OCI-LY1 (cell line): ENCODE data around the gene LPCAT1.

Source experiments
- H2AFZ ChIP-seq: fragments of 200-600 bp; sonication (generic), shearing (Covaris generic); 2 replicates; pipeline ENCODE4 v1.6.0; 2014; ENCODE audit warnings: antibody characterized with exemption, mild to moderate bottlenecking, low read length
- H3F3A ChIP-seq: fragments of 200-600 bp; sonication (generic), shearing (Covaris generic); 2 replicates; pipeline ENCODE4 v1.6.0; 2014; ENCODE audit warnings: mild to moderate bottlenecking, antibody characterized with exemption, low read length, moderate library complexity; ENCODE audit not compliant: insufficient read depth
- H3K27ac ChIP-seq: fragments of 200-600 bp; sonication (generic); 2 replicates; pipeline ENCODE4 v1.5.1; 2014; ENCODE audit warnings: low read length, mixed run types, mild to moderate bottlenecking, low read depth; ENCODE audit not compliant: poor library complexity, severe bottlenecking
- H3K27me3 ChIP-seq: fragments of 200-600 bp; sonication (generic); 2 replicates; pipeline ENCODE4 v1.6.0; 2014; ENCODE audit warnings: antibody characterized with exemption, mild to moderate bottlenecking, low read length, moderate library complexity; ENCODE audit not compliant: insufficient read depth
- H3K36me3 ChIP-seq: fragments of 200-600 bp; sonication (generic); 2 replicates; pipeline ENCODE4 v1.6.1; 2014; ENCODE audit warnings: mild to moderate bottlenecking, antibody characterized with exemption, low read length, moderate library complexity, mixed read lengths; ENCODE audit not compliant: insufficient read depth
- H3K4me1 ChIP-seq: fragments of 200-600 bp; sonication (generic); 2 replicates; pipeline ENCODE4 v1.5.1; 2014; ENCODE audit warnings: mild to moderate bottlenecking, low read length, moderate library complexity; ENCODE audit not compliant: insufficient read depth, severe bottlenecking
- H3K4me2 ChIP-seq: fragments of 200-600 bp; sonication (generic), shearing (Covaris generic); 2 replicates; pipeline ENCODE4 v1.6.1; 2014; ENCODE audit warnings: low read length
- H3K4me3 ChIP-seq: fragments of 200-600 bp; sonication (generic); 2 replicates; pipeline ENCODE4 v1.5.1; 2014; ENCODE audit warnings: low read length, low read depth, mild to moderate bottlenecking, mixed read lengths; ENCODE audit not compliant: poor library complexity, severe bottlenecking
- H3K79me2 ChIP-seq: fragments of 200-600 bp; shearing (Covaris generic); 2 replicates; pipeline ENCODE4 v1.6.1; 2016; ENCODE audit warnings: mixed run types, low read length, mixed read lengths; ENCODE audit not compliant: insufficient read depth
- H3K9ac ChIP-seq: fragments of 200-600 bp; sonication (generic), shearing (Covaris generic); 2 replicates; pipeline ENCODE4 v1.6.1; 2014; ENCODE audit warnings: mild to moderate bottlenecking, low read length, mixed read lengths
- H3K9me2 ChIP-seq: fragments of 200-600 bp; sonication (generic), shearing (Covaris generic); 2 replicates; pipeline ENCODE4 v1.6.1; 2014; ENCODE audit warnings: low read depth, mild to moderate bottlenecking, low read length, mixed read lengths
- H3K9me3 ChIP-seq: fragments of 200-600 bp; shearing (Covaris generic); 2 replicates; pipeline ENCODE4 v1.6.1; 2014; ENCODE audit warnings: low read length, mixed read lengths
- H4K20me1 ChIP-seq: fragments of 200-600 bp; sonication (generic), shearing (Covaris generic); 2 replicates; pipeline ENCODE4 v1.6.0; 2016; ENCODE audit warnings: mild to moderate bottlenecking, low read length; ENCODE audit not compliant: insufficient read depth
- CTCF ChIP-seq: fragments of 200-600 bp; sonication (generic), shearing (Covaris generic); IDR thresholded peaks from 2 replicates; pipeline ENCODE4 v1.5.1; 2017; ENCODE audit warnings: mild to moderate bottlenecking, antibody characterized with exemption, low read length, moderate library complexity, mixed read lengths
- EZH2 ChIP-seq: fragments of 200-600 bp; sonication (generic), shearing (Covaris generic); IDR thresholded peaks from 2 replicates; pipeline ENCODE4 v1.8.0; 2017; ENCODE audit warnings: borderline replicate concordance, mixed run types, mild to moderate bottlenecking, antibody characterized with exemption, low read length, moderate library complexity, mixed read lengths

Gene LPCAT1

GRCh38 chr5:1440098-1440493 lies 83.7 kb downstream of the LPCAT1 start:
- Histone ChIP-seq H3K4me3 (no peak overlapping the region), H3K27me3 (peaks cover 13% of the 10 kb centered on the region; the same call in 1 of the 2 replicates), H3K9ac (no peak overlapping the region), H3K9me2 (no peaks in the 10 kb centered on the region), H3K4me2 (no peak overlapping the region), H4K20me1 (no peaks in the 10 kb centered on the region), H3K27ac (no peak overlapping the region), H3K4me1 (no peaks in the 10 kb centered on the region), H3F3A (no peaks in the 10 kb centered on the region), H2AFZ (no peak overlapping the region), H3K36me3 (no peaks in the 10 kb centered on the region), H3K9me3 (no peaks in the 10 kb centered on the region), H3K79me2 (no peaks in the 10 kb centered on the region)
- TF ChIP-seq EZH2 = no peak

- Histone ChIP-seq H4K20me1 (no peaks in the 10 kb centered on the region), H3K36me3 (no peaks in the 10 kb centered on the region), H3F3A (no peaks in the 10 kb centered on the region), H3K79me2 (no peaks in the 10 kb centered on the region), H3K4me1 (no peaks in the 10 kb centered on the region), H3K9me2 (no peaks in the 10 kb centered on the region), H3K4me2 (no peak overlapping the region), H3K4me3 (no peak overlapping the region), H3K27ac (no peak overlapping the region), H3K9ac (no peak overlapping the region), H3K27me3 (peaks cover 13% of the 10 kb centered on the region; the same call in 1 of the 2 replicates), H3K9me3 (no peaks in the 10 kb centered on the region), H2AFZ (no peak overlapping the region)
- TF ChIP-seq EZH2 = no peak
- TF ChIP-seq CTCF = no peak
Observed at GRCh38 chr5:1439388-1440097, 84.2 kb downstream of the LPCAT1 start.

GRCh38 chr5:1438871-1439270 lies 84.9 kb downstream of the LPCAT1 start:
- Histone ChIP-seq H3K27ac (no peak overlapping the region), H3K9ac (no peak overlapping the region), H3K4me3 (no peak overlapping the region), H3K9me2 (no peaks in the 10 kb centered on the region), H3K4me2 (no peak overlapping the region), H3K9me3 (no peaks in the 10 kb centered on the region), H3K4me1 (no peaks in the 10 kb centered on the region), H3K27me3 (peaks cover 13% of the 10 kb centered on the region; the same call in 1 of the 2 replicates), H3K36me3 (no peaks in the 10 kb centered on the region), H3F3A (no peaks in the 10 kb centered on the region), H3K79me2 (no peaks in the 10 kb centered on the region), H4K20me1 (no peaks in the 10 kb centered on the region), H2AFZ (no peak overlapping the region)
- TF ChIP-seq CTCF (no peak), EZH2 (no peak)
